Measurements from ENCODE around the gene SCAANT1. TPM values are rescaled to one million over a fixed set of nuclear protein-coding genes. Genes with fewer than 3 reads are reported as not detected.
A peak's percentile ranks its signal among the peaks of the same experiment; 100 is the strongest.

The SCAANT1 gene
- total RNA-seq = not detected in 2 replicates

GRCh38 chr3:63911873-63912767 lies at the start of gene SCAANT1:
Gene SCAANT1, minus strand, starts transcription at chr3:63912383.
- peak; percentile 63 for DNase-seq (ENCODE audit: low read depth, low spot score)

GRCh38 chr3:63961891-63962290 lies 49.7 kb upstream of the SCAANT1 start:
- DNase-seq (ENCODE audit: low read depth, low spot score) = no peak

GRCh38 chr3:63960048-63960711 lies 48.0 kb upstream of the SCAANT1 start:
- peak; percentile 40 for DNase-seq (ENCODE audit: low read depth, low spot score)

- no peak for DNase-seq (ENCODE audit: low read depth, low spot score)
Observed at GRCh38 chr3:63959146-63959545, 47.0 kb upstream of the SCAANT1 start.

GRCh38 chr3:63955830-63956545 lies 43.8 kb upstream of the SCAANT1 start:
- no peak for DNase-seq (ENCODE audit: low read depth, low spot score)

GRCh38 chr3:63955036-63955650 lies 43.0 kb upstream of the SCAANT1 start:
- no peak for DNase-seq (ENCODE audit: low read depth, low spot score)

- no peak for DNase-seq (ENCODE audit: low read depth, low spot score)
Observed at GRCh38 chr3:63954182-63954581, 42.0 kb upstream of the SCAANT1 start.

- no peak for DNase-seq (ENCODE audit: low read depth, low spot score)
Observed at GRCh38 chr3:63952248-63952594, 40.0 kb upstream of the SCAANT1 start.

GRCh38 chr3:63951492-63952247 lies 39.5 kb upstream of the SCAANT1 start:
- DNase-seq (ENCODE audit: low read depth, low spot score) = no peak

- DNase-seq (ENCODE audit: low read depth, low spot score) = no peak
Observed at GRCh38 chr3:63950698-63951097, 38.5 kb upstream of the SCAANT1 start.

GRCh38 chr3:63949005-63949404 lies 36.8 kb upstream of the SCAANT1 start:
- DNase-seq (ENCODE audit: low read depth, low spot score) = no peak

- DNase-seq (ENCODE audit: low read depth, low spot score) = no peak
Observed at GRCh38 chr3:63947594-63947993, 35.4 kb upstream of the SCAANT1 start.

- no peak for DNase-seq (ENCODE audit: low read depth, low spot score)
Observed at GRCh38 chr3:63946753-63947152, 34.6 kb upstream of the SCAANT1 start.

GRCh38 chr3:63945558-63946096 lies 33.4 kb upstream of the SCAANT1 start:
- no peak for DNase-seq (ENCODE audit: low read depth, low spot score)

- DNase-seq (ENCODE audit: low read depth, low spot score) = no peak
Observed at GRCh38 chr3:63943678-63944077, 31.5 kb upstream of the SCAANT1 start.

GRCh38 chr3:63942528-63942927 lies 30.3 kb upstream of the SCAANT1 start:
- DNase-seq (ENCODE audit: low read depth, low spot score) = no peak

- no peak for DNase-seq (ENCODE audit: low read depth, low spot score)
Observed at GRCh38 chr3:63940389-63940757, 28.2 kb upstream of the SCAANT1 start.

GRCh38 chr3:63937661-63938651 lies 25.8 kb upstream of the SCAANT1 start:
- DNase-seq (ENCODE audit: low read depth, low spot score) = no peak

GRCh38 chr3:63936925-63937324 lies 24.7 kb upstream of the SCAANT1 start:
- no peak for DNase-seq (ENCODE audit: low read depth, low spot score)

All from pulmonary artery endothelial cell (primary cell).